Peyer's patch (tissue), 4 donors: ENCODE measurements around the gene MYRIP. TPM values are rescaled to one million over a fixed set of nuclear protein-coding genes. Genes with fewer than 3 reads are reported as not detected.

ENCODE experiments used
- DNase-seq, 3 donors: peaks; one replicate each; pipeline ENCODE4 v3.0.0-alpha.2; 2017 to 2019
- H3K27ac ChIP-seq, 4 donors: fragments of 200-600 bp; sonication (generic); one replicate each; pipeline ENCODE4 v1.5.1; 2016 to 2019
- H3K27me3 ChIP-seq, 2 donors: fragments of 200-600 bp; sonication (generic); one replicate each; pipeline ENCODE4 v1.5.1; 2019
- H3K36me3 ChIP-seq, 3 donors: fragments of 200-600 bp; sonication (generic); one replicate each; pipeline ENCODE4 v1.5.1; 2016 to 2019
- H3K4me1 ChIP-seq, 4 donors: fragments of 200-600 bp; sonication (generic); one replicate each; pipeline ENCODE4 v1.5.1; 2016 to 2019
- H3K4me3 ChIP-seq, 4 donors: fragments of 200-600 bp; sonication (generic); 1 replicate in 3 of 4; 2 replicates in 1 of 4; pipeline ENCODE4 v1.5.1; 2016 to 2019; ENCODE audit warnings: mild to moderate bottlenecking in 1 of 4
- H3K9me3 ChIP-seq, 4 donors: fragments of 200-600 bp; sonication (generic); one replicate each; pipeline ENCODE4 v1.5.1; 2016 to 2019; ENCODE audit warnings: mild to moderate bottlenecking in 1 of 4
- POLR2A ChIP-seq, 2 donors: fragments of 450-650 bp; IDR thresholded peaks; one replicate each; pipeline ENCODE4 v1.5.1; 2017; ENCODE audit warnings: antibody characterized with exemption in 2 of 2, mild to moderate bottlenecking in 2 of 2, moderate library complexity in 2 of 2
- total RNA-seq, 4 donors: library from RNA; depleted of rRNA; stranded (reverse); fragments of >200 nt; gene quantifications; one replicate each; pipeline ENCODE4 v1.1.0, GENCODE V29; 2016
- TF ChIP-seq, protein P1 (sequence below), 6 experiments: fragments of 450-650 bp in 4 of 6; fragments of 200-600 bp in 2 of 6; sonication (generic) in 1 of 6; IDR thresholded peaks; one replicate each; pipeline ENCODE4 v1.5.1; 2017 to 2019; ENCODE audit warnings: antibody characterized with exemption in 6 of 6, mild to moderate bottlenecking in 3 of 6, moderate library complexity in 1 of 6

MYRIP gene
- total RNA-seq, 4 donors from 2014 or later: 6.0 to 12.4 (median 8.3) TPM

DNA sequence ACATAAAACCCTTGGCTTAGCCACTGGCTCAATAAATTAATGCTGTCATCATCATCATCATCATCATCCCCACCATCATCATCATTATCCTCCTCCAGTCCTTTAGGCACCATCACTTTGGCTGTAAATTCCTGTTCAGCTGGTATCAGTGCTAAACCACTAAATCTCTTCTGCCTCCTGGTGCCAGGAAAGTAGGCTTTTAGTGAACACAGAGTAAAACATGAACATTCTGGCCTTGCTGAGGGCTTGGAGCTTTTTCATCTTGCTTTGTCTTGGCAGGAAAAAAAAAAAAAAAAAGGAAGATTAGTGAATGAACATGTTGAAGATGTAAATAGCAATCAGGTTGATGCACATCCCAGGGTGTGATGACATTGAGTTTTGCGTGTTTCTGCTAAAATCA, 432.8 kb downstream of the MYRIP start:
- H3K27me3 ChIP-seq: no peaks in the 10 kb centered on the region
- no peak overlapping the region for H3K27ac ChIP-seq
- no peaks in the 10 kb centered on the region for H3K4me1 ChIP-seq
- no peak overlapping the region for H3K4me3 ChIP-seq
- H3K36me3 ChIP-seq: no peaks in the 10 kb centered on the region
- no peak for DNase-seq
- TF ChIP-seq, protein P1, sequence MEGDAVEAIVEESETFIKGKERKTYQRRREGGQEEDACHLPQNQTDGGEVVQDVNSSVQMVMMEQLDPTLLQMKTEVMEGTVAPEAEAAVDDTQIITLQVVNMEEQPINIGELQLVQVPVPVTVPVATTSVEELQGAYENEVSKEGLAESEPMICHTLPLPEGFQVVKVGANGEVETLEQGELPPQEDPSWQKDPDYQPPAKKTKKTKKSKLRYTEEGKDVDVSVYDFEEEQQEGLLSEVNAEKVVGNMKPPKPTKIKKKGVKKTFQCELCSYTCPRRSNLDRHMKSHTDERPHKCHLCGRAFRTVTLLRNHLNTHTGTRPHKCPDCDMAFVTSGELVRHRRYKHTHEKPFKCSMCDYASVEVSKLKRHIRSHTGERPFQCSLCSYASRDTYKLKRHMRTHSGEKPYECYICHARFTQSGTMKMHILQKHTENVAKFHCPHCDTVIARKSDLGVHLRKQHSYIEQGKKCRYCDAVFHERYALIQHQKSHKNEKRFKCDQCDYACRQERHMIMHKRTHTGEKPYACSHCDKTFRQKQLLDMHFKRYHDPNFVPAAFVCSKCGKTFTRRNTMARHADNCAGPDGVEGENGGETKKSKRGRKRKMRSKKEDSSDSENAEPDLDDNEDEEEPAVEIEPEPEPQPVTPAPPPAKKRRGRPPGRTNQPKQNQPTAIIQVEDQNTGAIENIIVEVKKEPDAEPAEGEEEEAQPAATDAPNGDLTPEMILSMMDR (IDR thresholded peaks at IDR 0.05): no peak
- TF ChIP-seq POLR2A (IDR thresholded peaks at IDR 0.05): no peak
- no peaks in the 10 kb centered on the region for H3K9me3 ChIP-seq

DNA sequence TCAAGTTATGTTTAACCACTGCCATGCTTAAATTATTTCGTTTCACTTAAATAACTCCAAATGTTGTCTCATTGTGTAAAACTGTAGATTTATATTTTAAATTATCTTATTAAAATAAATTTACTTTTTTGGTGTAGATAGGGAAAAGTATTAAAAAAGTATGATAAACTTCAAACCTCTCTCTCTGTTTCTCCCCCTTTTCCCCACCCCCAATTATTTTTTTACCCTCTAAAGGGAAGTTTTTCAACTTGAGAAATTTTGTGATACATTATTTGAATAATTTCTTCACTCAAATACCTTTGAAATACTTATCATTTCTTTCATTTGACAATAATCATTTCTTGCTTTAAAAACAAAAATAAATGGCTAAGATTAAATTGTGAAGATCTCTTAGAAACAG, 433.2 kb downstream of the MYRIP start:
- no peak overlapping the region for H3K27ac ChIP-seq
- H3K4me3 ChIP-seq: no peak overlapping the region
- TF ChIP-seq POLR2A (IDR thresholded peaks at IDR 0.05): no peak
- TF ChIP-seq, protein P1 (IDR thresholded peaks at IDR 0.05): no peak
- no peak for DNase-seq
- H3K9me3 ChIP-seq: no peaks in the 10 kb centered on the region
- H3K36me3 ChIP-seq: no peaks in the 10 kb centered on the region
- H3K27me3 ChIP-seq: no peaks in the 10 kb centered on the region
- no peaks in the 10 kb centered on the region for H3K4me1 ChIP-seq

DNA sequence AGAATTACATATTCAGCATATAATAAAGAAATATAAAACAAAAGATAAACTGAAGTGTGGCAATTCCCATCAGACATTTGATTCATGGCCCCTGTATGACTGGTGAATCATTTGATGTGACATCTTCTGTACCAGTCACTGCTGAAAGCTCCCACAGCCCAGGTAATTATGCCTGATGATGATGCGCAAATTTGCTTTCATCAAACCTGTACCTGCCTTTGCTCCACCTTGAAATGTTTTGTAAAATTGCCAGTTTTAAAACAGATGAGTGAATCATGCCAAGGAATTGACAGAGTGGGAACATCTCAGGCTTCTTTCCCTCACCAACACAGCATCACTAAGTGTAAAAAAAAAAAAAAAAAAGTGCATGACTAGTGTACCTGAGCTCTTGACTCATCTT, 433.6 kb downstream of the MYRIP start:
- no peaks in the 10 kb centered on the region for H3K36me3 ChIP-seq
- no peaks in the 10 kb centered on the region for H3K9me3 ChIP-seq
- H3K4me3 ChIP-seq: no peak overlapping the region
- TF ChIP-seq, protein P1 (IDR thresholded peaks at IDR 0.05): no peak
- TF ChIP-seq POLR2A (IDR thresholded peaks at IDR 0.05): no peak
- no peaks in the 10 kb centered on the region for H3K27me3 ChIP-seq
- no peaks in the 10 kb centered on the region for H3K4me1 ChIP-seq
- no peak for DNase-seq
- no peak overlapping the region for H3K27ac ChIP-seq

DNA sequence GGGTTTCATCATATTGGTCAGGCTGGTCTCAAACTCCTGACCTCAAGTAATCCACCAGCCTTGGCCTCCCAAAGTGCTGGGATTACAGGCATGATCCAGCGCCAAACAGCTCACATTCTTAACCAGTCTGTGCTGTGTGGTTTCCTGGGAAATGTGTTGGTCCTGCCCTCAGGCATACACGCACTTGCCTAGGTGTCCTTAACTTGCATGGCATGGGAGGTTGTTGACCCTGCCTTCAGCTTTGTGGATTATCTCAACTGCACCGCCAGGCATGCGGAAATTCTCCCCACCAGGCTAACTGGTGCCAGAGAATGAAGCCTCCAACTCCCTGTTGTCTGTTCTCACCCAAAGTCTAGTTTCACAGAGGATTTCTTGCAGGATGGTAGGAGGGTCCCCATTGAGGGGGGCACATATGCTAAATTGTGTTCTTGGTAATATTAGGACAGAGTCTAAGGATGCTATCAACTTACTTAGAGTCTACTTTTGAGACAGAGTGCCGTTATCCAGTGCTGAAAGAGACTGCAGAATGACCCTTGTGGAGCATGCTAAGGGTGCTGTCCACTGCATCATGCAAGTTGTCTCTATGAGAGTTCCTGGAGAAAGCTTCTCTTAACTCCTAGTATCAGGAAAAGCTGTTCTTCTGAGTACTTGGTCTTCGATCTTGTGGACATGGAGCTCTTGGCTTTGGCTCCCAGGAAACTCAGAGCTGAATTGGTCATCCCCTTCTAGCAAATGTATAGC, 438.5 kb downstream of the MYRIP start:
- H3K27me3 ChIP-seq: no peaks in the 10 kb centered on the region
- no peak for DNase-seq
- TF ChIP-seq, protein P1 (IDR thresholded peaks at IDR 0.05): no peak
- TF ChIP-seq POLR2A (IDR thresholded peaks at IDR 0.05): no peak
- H3K36me3 ChIP-seq: no peaks in the 10 kb centered on the region
- H3K9me3 ChIP-seq: no peaks in the 10 kb centered on the region
- no peak overlapping the region for H3K27ac ChIP-seq
- H3K4me3 ChIP-seq: no peak overlapping the region
- no peaks in the 10 kb centered on the region for H3K4me1 ChIP-seq

DNA sequence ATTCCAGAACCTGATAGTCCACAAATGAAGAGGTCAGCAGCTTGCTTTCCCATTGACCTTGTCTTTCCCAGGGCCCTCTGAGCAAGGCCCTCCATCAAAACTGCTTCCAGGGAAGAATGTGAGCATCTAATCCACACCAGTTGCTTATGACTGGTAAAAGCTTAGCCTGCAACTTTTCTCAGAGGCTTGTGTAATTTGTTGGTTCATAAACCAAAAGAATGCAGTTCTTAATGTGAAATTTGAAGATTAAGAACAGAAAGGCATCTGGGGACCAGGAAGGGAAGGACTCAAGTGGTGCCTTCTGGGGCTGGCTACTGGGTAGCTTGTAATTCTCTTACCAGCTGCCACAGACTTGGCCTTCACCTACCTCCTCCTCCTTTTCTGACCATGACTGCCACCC, 439.2 kb downstream of the MYRIP start:
- TF ChIP-seq POLR2A (IDR thresholded peaks at IDR 0.05): no peak
- TF ChIP-seq, protein P1 (IDR thresholded peaks at IDR 0.05): no peak
- H3K36me3 ChIP-seq: no peaks in the 10 kb centered on the region
- no peaks in the 10 kb centered on the region for H3K27me3 ChIP-seq
- no peak overlapping the region for H3K27ac ChIP-seq
- H3K9me3 ChIP-seq: no peaks in the 10 kb centered on the region
- H3K4me1 ChIP-seq: no peaks in the 10 kb centered on the region
- DNase-seq: no peak
- no peak overlapping the region for H3K4me3 ChIP-seq
